Mammary epithelial cell (primary cell): ENCODE data around the gene FGF19.

Experiments
- EZH2 ChIP-seq: IDR thresholded peaks from 2 replicates; pipeline ENCODE4 v1.6.1; 2012; ENCODE audit warnings: low read length, inconsistent platforms, borderline replicate concordance
- TF ChIP-seq, protein P1 (sequence below), 2 donors: IDR thresholded peaks in 1 of 2; conservative IDR thresholded peaks in 1 of 2; 2 replicates each; pipeline ENCODE4 v1.5.1; 2011 to 2012; ENCODE audit warnings: inconsistent platforms in 2 of 2, low read length in 2 of 2, mild to moderate bottlenecking in 2 of 2, control low read depth in 1 of 2, low read depth in 1 of 2; ENCODE audit not compliant: insufficient read depth in 1 of 2; ENCODE audit errors: extremely low read depth in 1 of 2

- TF ChIP-seq, protein P1, sequence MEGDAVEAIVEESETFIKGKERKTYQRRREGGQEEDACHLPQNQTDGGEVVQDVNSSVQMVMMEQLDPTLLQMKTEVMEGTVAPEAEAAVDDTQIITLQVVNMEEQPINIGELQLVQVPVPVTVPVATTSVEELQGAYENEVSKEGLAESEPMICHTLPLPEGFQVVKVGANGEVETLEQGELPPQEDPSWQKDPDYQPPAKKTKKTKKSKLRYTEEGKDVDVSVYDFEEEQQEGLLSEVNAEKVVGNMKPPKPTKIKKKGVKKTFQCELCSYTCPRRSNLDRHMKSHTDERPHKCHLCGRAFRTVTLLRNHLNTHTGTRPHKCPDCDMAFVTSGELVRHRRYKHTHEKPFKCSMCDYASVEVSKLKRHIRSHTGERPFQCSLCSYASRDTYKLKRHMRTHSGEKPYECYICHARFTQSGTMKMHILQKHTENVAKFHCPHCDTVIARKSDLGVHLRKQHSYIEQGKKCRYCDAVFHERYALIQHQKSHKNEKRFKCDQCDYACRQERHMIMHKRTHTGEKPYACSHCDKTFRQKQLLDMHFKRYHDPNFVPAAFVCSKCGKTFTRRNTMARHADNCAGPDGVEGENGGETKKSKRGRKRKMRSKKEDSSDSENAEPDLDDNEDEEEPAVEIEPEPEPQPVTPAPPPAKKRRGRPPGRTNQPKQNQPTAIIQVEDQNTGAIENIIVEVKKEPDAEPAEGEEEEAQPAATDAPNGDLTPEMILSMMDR (conservative IDR thresholded peaks at IDR 0.05 in 1 of 2, IDR thresholded peaks at IDR 0.05 in 1 of 2; ENCODE audit: extremely low read depth in 1 of 2, insufficient read depth in 1 of 2, low read depth in 1 of 2, low read length in 2 of 2), result no peak
- TF ChIP-seq EZH2, result no peak
Observed at GRCh38 chr11:69695581-69695980, 8.2 kb downstream of the FGF19 start.
